Activated CD4-positive, alpha-beta T cell treated with anti-CD3 and anti-CD28 coated beads for 4 hours (primary cell): ENCODE data around the gene FAM53C.
"Not testable (repeated sequence)": the region's sequence is repeated elsewhere in the genome, so short reads cannot be mapped to it uniquely, and the experiment has no call there.

ENCODE experiments used
- DNase-seq, 2 donors: peaks; one replicate each; pipeline ENCODE4 v3.0.0-alpha.2; 2020

The FAM53C gene

DNA sequence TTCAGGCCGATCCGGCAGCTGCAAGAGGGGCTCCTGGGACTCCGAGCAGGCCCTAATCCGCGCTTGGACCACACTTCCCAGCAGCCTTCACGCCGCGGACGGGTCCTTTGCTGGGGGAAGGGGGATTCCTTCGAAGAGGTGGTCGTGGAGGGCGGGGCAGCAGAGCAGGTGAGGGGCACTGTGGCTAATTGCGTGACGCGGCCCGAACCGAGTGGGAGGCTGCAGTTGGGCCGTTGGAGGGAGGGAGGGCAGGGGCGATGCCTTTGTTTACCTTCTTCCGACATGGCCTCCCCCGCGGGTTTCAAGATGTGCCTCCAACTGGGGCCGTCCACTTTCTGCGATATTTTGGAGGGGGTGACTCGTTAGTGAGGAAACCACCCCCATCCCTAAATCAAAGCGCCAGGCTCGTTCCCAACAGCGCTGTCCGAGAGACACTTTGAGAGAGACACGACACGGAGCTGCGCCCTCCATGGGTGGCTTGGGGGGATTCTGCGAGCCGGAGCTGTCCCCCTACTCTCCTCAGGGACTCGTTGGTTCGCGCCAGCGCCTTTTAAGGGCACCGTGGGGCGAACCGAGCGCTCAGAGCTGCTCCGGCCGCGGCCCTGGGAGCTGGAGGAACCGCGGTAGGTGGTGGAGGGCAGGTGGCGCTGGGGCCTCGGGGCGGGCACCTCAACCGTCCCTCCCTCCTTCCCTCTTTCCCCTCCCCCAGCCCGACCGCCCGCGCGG is at the start of gene FAM53C:
TSS of gene FAM53C (plus strand) at position 582 of the 726 bp plus-strand sequence. CDS start 3,070 bp downstream, outside the sequence.
- DNase-seq: peak; percentile 89 to 92

DNA sequence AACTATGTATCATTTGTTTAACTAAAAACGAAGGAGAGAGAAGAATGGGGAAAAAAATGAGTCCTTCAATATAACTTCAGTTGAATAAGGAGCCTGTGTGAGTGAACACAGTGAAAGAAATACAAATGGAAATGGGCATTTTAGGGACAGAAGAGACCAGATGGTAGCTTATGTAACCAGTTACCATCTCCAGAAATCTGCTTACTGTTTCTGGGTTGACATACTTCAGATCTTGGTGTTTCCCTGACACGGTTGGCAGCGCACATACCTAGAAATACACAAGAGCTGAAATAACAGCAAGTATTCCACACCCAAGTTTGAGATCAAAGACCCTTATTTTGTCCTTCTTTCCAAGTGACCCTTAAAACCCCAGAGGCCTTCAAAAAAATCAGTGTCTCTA is 48.8 kb upstream of the FAM53C start:
- DNase-seq: no peak

DNA sequence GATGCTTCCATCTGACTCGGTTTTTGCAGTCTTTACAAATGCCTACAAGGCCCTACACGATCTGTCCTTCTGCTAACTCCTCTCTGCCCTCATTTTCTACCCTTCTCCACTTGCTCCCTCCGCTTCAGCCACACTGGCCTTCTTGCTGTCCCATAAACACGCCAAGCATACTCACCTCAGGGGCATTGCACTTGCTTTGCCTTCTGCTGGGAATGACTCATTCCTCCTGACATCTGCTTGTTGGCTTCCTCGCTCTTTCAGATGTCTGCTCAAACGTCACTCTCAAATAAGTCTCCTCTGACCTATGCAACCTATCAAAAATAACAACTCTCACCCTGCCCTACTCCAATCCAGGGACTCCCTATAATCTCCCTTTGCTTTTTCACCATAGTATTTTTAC is 34.7 kb upstream of the FAM53C start:
- DNase-seq: no peak

DNA sequence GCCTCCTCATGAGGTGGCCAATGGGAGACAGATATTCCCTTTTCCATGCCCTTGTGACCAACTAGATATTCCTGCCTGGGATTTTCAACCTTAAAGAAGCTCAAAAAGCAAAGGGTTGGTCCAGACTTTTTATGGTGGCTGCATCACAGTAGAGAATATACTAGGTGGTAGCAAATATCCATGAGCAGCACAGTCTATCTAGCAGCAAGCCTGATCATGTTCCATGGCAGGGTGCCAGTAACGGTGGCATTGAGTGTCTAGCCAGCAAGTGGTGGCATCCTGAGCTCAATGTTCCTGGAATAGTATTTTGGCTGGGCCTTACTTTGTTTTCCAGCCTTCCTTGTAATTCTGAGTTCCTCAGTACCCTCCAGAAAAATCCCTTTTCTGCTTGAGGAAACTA is 32.3 kb upstream of the FAM53C start:
- no peak for DNase-seq

DNA sequence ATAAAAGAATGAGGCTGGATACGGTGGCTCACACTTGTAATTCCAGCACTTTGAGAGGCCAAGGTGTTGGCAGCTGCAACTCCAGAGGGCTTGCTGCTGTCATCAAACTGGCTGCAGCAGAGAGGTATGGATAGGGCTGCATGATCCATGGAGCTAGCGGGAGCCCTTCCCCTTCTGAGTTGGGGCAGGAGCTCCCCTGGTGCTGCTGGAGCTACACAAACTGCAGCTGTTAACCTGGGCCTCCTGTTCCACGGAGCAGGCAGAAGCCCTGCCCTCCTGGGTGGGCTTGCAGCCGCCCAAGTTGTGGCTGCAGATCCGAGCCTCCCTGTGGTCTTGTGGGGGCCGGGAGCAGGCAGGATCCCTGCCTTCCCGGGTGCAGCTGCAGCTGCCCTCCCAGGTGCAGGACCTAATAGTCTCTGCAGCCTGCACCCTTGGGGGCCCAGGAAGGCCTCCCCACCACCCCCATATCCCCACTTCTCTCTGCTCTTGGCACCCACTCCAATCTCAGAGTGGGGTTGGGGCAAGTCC is 22.3 kb upstream of the FAM53C start:
- no peak for DNase-seq

DNA sequence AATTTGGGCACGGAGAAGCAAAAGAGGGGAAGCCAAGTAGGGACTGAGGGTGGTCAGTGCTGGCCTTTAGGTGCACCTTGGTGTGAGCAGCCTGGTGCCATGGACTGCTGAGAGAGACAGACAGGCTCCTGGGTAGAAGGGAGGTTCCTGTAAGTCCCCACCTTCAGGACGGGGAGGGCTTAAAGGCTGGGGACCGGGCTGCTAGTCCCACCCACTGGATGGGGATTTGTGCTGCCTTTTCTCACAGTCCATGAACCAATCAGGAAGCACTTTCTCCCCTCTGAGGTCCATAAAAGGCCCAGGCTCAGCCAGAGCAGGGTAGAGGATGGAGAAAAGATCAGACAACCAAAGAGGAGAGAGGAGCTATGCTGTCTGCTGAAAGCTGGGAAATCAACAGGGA is 21.7 kb upstream of the FAM53C start:
- no peak for DNase-seq

DNA sequence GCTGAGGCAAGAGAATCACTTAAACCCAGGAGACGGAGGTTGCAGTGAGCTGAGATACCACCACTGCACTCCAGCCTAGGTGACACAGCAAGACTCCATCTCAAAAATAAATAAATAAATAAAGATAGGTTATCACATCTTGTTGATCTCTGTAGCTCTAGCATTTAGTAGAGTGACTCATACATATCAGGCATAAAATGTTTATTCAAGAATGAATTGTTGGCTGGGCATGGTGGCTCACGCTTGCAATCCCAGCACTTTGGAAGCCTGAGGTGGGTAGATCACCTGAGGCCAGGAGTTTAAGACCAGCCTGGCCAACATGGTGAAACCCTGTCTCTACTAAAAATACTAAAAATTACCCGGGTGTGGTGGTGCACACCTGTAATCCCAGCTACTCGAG is 19.9 kb upstream of the FAM53C start:
- not testable (repeated sequence) for DNase-seq

DNA sequence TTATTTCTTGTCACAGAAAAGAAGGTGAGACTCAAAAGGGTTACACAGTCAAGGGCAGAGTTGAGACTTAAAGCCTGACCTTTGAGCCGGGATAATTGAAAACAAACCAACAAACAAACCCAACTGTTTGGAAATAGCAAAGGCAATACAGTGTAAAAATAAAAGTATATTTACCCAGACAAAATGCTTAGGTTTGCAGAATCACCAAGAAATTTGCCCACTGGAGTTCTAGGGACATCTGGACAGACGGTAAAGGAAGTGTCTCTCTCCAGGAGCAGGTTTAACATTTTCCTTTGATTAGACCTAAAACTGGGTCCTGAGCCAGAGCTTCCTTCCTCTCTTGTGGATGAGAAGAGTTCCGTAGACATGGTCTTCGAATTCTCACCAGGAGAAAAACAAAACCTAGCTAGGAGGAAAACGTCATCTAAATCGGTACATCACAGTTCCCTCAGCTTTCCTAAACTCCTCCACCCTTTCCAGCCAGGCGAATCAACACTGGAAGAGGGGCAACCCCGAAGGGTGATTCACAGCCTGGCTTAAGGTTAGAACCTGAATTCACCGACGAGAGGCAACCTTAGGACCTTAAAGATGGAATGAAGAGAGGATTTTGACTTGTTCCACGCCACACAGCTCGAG is 7.1 kb upstream of the FAM53C start:
- DNase-seq: no peak

DNA sequence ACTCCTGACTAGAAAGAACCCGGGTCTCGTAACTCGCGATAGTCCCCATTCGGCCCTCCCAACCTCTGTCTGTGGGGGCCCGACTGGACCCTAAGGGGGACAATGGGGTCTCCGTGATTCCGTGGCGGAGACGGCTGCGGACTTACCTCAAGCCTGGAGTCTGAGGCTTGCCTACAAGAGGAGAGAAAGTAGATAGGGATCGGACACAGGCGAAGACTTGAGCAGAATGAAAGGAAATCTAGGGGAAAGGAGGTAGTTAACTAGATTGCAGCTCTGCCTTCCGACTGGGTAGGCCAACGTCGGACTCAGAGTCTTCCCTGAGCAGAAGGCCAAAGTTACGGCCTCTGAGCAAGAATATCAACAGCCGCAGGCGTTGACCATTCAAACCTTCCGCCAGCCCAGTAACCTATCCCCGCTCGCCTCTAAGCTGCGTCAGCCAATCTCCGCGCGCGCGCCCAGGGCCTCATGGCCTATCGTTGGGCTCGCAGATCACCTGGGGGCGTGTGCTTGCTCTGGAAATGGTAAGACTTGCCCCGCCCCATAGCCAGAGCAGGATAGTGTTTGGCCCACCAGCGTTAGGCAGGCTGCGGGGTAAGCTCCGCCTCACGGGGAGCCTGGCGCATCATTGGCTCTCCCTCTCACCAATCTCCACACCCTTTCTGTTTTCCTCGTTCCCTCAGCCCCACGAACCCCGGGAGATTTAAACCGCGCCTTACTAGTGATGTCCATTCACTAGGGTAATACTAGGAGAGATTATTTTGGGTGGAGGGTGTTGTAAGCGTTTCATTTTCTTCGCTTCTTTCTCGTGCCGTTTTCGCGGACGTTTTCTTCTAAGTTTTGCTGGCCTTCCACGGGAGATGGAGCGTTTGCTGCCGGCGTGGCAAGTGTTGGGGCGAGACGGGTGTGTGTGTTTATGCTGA is 6.4 kb upstream of the FAM53C start, which contains the start of gene CDC25C:
TSS of gene CDC25C (minus strand) at position 356 of the 920 bp plus-strand sequence. CDS start 624 bp downstream, outside the sequence.
- peak; percentile 96 to 97 for DNase-seq

DNA sequence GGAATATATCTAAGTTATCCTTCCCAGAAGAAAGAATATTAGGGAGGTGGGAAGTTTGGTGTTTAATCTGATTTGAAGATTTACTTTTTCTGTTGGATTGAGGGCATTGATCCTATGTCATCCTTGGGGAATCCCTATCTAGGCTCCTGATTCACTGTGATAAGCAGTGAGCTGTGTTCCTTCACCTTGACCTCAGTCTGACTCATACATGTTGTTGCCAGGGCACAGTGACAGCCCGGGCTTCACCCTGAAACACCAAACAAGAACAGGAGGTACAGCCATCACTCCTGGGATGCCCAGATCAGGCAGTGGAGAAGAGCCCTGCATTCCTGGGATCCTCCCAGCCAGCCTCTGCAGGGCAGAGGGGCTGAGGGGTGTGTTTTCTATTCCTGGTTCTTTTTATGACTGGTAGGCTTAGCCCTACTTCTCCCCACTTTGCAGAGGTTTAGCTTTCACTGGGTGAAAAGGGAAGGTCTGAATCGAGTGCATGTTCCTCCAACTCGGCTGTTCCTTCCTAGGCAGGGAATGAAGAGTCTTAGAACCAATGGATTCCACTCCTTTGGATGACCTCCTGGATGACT is 3.1 kb upstream of the FAM53C start:
- DNase-seq: no peak

DNA sequence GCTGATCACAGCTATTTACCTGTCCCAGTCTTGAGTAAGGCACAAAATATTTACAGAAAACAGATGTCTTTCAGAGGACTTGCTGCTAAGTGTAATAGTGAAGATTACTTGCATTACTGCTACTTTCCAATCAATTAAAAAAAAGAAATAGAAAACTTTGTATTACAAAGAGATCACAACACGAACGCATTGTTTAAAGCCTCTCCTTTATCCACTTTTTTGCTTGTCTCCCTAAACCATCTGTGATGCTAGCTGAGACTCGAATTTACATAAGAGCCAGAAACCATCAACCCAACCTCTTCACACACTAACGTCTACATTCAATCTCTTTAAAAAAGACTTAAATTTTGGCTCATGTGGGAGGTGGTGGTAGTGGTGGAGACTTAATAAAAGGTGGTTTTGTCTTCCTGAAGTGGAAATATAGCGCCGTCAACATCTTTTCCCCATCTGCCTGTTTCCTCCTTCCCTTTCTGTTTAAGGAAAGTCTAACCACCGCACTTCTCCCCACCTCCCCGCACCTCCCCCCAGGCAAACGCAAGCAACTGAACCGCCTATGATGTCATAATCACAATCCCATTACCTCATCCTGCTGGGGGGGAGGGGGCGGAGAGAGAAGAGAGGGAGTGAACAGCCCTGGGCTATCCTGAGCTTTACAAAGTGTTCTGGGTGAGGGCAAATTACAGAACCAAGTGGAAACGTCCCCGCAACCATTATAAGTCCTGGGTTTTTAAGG is 948 bp upstream of the FAM53C start:
- DNase-seq: peak in 1 of 2 donors; percentile 72

DNA sequence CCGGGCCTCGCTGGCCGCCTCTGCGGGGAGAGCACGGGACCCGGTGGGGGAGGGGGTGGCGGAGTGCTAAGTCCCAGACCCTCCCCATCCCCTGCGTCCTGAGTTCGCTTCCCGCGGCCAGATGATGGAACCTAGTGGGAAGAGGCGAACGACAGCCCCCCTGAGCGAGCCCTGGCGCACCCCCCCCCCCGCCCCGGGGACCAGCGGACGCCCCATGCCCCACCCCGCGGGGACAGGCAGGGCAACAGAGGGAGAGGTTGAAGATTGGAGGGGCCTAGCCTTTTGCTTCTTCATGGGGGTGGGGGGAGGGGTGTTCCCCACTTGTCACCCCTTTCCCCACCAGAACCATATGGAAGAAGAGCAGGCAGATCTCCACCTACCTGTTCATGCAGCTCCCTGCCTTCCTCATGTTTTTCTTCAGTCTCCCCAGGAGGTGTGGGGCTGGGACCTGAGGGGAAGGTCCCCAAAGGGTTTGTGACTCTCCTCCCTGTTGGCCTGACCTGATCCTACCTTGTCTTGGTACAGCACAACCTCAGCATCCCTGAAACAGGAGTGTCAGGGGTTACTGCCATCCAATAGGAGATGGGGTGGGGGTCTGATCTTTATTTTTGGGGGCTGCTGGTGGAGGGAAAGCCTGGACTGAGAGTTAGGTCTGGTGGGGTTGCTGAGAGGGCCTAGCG is 485 bp downstream of the FAM53C start:
- no peak for DNase-seq

DNA sequence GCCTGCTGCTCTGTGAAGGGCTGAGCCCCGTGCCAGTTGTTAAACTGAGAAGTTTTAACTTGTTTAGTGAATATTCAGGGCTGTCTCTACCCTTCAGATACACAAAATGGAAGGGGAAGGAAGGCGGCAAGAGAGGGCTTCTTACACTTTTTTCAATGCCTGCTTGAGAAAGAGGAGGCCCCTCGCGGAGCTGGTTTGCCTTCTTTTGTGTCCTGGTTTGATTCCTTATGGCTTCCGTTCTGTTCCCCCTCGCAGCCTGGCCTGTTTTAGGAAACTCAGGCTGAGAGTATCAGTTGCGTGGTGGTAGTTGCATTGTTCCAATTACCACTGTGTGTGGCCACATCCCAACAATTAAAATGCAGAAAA is 1.0 kb downstream of the FAM53C start:
- DNase-seq: no peak

DNA sequence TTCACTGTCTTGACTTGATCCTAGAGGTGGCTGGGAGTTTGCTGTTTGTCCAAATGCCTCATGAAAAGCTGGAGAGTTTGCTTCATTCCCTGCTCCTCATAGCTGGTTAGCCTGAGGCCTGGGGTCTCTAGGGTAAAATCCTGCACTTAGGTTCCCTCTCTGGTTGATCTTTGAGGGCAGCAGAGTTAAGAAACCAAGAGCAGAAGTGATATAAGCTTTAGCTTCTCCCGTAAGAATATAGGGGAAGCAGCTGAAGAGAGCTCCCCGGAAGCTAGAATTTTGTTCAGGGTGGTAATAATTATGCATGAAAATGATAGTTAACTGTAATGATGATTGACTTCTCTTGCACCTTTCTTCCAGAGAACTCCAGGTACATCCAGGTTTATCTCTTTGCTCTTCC is 1.4 kb downstream of the FAM53C start:
- no peak for DNase-seq

DNA sequence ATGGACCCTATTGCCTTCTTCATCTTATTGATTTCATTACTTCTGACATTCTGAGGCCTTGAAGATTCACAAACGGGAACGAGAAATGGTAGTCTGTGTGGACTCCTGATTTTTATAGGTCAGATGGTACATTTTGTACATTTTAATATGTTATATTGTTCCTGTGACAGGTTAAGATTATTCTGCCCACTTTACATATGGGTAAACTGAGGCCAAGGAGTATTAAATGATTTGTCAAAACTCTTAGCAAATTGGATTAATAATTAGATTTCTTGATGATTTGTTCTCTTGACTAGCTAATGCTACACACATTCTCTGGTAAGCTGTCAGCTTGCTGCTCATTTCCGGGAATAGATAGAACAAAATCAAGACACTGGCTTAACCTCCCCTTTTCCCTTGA is 1.9 kb downstream of the FAM53C start:
- no peak for DNase-seq

DNA sequence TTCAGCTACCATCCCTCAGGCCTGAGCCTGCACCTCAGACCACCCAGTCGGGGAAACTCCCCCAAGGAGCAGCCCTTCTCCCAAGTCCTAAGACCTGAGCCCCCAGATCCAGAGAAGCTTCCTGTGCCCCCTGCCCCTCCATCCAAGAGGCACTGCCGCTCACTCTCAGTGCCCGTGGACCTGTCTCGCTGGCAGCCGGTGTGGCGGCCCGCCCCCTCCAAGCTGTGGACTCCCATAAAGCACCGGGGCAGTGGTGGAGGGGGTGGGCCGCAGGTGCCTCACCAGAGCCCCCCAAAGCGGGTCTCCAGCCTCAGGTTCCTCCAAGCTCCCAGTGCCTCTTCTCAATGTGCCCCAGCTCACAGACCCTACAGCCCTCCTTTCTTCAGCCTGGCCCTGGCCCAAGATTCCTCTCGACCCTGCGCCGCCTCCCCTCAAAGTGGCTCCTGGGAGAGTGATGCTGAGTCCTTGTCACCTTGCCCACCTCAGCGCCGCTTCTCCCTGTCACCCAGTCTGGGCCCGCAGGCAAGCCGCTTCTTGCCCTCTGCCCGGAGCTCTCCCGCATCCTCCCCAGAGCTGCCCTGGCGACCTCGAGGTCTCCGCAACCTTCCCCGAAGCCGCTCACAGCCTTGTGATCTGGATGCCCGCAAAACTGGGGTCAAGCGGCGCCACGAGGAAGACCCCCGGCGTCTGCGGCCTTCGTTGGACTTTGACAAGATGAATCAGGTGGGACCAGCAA is 7.0 kb downstream of the FAM53C start:
- no peak for DNase-seq

DNA sequence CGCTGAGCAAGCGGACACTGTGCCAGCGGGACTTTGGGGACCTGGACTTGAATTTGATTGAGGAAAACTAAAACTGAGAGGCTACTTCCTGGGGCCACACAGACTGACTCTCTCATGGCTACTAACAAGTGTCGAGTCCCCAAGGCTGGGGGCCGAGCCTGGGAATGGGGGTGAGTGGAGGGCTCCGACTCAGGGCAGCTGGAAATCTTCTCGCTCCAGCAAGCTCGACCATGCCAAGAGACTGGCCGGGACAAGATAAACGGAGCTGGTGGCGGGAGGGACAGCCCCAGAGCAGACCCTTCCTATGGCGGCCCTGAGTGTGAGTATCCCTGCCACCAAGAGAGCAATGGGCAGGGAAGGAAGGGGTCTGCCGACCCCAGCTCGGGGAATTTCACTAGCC is 8.8 kb downstream of the FAM53C start:
- no peak for DNase-seq

DNA sequence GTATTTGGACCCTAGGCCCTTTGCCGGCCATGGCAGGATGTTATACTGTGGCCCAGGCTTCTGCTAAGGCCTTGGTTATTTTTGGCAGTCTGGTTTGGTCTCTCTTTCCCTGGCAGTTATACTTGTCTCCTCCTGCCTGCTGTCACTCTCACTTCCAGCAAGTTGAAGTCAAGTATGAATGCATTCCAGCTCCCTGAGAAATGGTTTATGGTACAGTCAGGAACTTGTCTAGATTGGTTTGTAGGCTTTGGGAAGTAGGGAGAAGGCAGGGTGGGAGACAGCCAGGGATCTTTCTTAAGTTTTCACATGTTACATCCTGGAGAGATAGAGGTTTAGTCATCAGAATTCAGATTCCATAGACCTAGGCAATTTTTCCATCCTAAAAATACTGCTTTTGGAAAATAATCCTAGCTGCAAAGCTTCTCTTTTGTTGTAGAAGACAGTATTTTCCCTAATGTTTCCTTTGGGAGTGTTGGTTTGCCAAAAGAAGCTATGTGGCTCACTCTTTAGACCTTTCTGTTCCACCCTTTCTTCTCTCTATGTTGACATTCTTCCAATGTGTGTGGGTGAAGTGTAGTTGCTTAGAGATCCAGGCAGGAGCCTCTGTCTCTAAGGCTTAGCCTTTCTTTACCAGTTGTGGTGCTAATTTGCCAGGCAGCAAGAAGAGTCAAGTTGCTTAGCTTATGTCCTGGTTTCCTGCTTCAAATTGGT is 11.9 kb downstream of the FAM53C start:
- no peak for DNase-seq

DNA sequence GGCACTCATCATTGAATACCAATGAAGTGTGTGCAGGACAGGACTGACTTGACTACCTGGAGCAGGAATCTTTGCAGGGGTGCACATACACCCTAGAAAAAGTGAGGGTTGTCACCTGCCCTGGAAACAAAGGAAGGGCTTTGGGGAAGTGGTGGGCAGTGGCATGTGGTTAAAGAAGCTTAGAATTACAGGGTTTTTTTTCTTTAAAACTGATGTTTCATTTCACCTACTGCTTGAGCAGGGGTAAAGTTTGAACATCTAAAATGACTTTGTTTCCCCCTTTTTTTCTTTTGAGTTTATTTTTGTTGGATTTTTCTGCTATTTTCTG is 12.5 kb downstream of the FAM53C start:
- DNase-seq: no peak

DNA sequence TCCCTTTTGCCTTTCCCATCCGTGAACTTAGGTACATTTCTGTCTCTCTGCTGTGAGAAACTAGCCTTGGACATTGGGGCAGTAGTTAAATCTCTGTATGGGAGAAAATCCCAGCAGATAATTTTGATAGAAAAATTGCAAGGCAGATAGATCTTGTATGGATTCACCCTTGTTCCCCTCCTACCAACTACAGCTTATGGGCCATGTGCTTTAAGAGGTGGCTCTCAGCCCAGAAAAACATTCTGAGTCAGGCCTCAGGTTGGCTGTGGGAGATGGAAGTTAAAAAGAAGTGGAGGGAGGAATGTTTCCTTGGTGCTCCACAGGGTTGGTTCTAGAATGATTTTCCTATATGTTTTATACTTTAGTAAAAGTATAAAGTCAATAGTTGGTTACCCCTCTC is 13.0 kb downstream of the FAM53C start:
- no peak for DNase-seq
